ENCODE results near the gene PNPLA2. TPM values are rescaled to one million over a fixed set of nuclear protein-coding genes. Genes with fewer than 3 reads are reported as not detected.

Gene PNPLA2
- total RNA-seq, 1 donor from 2014 or later: 5.3 TPM

DNA sequence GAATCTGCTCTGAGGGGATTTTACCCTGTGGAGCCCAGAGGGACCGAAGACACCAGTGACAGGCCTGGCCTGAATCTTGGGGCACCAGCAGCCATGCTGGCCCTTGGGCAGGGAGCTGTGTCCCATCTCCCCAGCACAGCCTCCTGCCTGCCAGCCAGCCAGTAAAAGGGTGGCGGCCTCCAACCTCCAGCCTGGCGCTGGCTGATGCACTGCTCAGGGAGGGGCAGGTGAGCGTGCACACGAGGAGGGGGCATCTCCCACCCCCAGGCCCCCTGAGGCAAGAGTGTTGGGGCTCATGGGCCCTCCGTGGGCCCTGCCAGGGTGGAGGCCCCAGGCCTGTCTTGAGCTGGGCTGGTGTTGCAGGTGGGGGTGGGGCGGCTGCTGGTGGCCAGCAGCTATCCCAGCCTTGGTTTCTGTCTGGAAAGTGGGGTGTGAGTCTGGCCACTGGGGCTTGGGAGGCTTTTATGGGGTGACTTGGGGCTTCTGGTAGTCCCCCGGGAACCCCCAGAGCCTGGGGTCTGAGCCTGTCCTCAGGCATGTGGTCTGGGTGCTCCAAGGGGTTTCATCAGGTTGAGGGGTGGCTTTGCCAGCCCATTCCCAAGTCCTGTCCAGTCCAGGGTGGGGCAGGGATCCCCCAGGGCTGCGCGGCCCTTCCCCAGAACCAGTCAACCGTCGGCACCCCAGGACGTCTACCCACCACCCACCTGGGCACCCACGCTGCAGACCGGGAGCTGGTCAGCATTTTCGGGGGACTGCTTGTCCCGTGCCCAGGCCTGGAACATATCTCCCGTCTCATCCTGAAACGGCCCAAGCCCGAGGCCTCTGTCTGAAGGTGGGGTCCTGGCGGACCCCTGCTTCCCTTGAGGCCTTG, 41.8 kb downstream of the PNPLA2 start:
- DNase-seq: no peak

DNA sequence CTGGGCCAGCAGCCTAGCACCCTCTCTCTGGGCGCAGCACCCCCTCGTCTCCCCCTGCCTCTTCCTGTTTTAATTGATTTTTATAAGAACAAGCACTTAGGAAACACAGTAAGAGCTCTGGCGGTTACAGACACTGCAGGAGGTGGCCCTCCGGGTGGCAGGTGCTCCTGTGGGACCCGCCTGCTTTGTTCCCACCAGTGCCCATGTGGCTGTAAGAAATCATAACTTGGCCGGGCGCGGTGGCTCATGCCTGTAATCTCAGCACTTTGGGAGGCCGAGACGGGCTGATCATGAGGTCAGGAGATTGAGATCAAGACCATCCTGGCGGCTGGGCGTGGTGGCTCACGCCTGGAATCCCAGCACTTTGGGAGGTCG, 42.4 kb downstream of the PNPLA2 start:
- DNase-seq: no peak

DNA sequence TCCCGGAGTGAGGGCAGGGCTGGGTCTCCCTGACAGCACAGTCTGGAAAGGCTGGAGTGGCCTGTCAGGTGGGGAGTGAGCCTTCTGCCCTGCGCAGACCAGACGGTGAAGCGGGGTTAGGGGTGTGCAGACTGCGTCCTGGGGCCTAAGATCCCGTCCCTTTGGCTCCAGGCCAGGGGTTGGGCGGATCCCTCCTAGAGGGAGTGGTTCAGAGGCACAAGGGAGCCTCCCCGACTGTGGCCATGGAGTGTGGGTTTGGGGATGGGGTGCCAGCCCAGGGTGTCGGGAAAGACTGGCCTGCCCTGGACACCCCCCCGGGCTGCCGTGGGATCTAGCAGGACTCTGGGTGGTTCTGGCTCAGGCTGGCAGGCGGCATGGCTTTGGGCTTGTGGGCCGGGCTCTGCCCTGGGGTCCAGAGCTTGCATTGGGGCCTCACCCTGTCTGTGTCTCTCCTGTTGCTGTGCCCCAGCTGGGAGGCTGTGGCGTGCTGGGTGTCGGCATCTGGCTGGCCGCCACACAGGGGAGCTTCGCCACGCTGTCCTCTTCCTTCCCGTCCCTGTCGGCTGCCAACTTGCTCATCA, 43.5 kb downstream of the PNPLA2 start:
- DNase-seq: no peak

DNA sequence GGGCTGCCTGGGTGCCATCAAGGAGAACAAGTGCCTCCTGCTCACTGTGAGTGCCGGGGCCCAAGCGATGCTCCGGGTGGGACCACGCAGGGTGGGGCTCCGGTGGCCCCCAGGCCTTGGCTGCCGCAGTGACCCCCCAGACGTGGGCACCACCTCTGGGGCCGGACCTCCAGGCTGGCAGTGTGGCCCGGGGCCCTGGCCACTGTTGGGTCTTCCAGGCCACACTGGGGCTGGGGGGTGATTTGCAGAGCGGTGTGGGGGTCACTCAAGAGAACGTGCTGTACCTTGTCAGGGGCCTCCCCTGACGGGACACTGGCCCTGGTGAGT, 43.9 kb downstream of the PNPLA2 start:
- DNase-seq: no peak

DNA sequence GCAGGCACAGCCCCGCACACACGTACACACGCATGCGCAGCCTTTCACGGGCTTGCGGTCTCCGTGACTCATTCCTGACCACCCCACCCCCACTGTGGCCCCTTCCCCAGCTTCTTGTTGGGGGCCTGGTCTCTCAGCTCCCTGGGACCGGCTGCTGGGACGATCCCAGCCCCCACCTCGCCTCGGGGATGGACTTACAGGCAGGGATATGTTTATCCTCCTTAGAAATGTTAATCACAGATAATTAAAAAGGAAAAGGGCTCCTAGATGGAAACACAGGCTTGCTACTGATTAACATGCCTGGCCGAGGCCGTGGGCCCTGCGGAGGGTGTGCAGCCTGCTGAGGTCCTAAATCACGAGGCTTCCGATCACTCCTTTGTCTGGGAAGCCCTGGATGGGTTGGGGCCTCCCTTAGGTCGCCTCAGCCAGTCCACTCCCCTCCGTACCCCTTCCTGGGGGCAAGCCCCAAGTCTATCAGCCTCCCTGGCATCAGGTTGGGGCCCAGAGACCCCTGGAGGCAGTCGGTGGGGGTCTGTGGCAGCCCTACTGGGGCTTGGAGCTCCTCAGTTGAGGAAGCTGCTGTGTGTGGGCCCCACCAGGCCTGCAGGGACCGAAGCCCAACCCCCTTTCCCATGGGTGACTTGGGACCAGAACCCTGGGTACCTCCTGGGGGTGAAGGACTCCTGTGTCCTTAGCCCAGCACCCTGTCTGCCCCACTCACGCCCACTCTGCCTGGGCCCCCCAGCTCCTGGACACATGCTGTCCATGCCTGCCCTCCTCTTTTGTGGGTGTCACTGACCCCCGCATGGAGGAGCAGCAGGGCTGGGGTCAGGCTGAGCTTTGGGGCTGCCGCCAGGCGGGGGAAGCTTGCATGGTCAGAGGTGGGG, 44.6 kb downstream of the PNPLA2 start:
- no peak for DNase-seq

DNA sequence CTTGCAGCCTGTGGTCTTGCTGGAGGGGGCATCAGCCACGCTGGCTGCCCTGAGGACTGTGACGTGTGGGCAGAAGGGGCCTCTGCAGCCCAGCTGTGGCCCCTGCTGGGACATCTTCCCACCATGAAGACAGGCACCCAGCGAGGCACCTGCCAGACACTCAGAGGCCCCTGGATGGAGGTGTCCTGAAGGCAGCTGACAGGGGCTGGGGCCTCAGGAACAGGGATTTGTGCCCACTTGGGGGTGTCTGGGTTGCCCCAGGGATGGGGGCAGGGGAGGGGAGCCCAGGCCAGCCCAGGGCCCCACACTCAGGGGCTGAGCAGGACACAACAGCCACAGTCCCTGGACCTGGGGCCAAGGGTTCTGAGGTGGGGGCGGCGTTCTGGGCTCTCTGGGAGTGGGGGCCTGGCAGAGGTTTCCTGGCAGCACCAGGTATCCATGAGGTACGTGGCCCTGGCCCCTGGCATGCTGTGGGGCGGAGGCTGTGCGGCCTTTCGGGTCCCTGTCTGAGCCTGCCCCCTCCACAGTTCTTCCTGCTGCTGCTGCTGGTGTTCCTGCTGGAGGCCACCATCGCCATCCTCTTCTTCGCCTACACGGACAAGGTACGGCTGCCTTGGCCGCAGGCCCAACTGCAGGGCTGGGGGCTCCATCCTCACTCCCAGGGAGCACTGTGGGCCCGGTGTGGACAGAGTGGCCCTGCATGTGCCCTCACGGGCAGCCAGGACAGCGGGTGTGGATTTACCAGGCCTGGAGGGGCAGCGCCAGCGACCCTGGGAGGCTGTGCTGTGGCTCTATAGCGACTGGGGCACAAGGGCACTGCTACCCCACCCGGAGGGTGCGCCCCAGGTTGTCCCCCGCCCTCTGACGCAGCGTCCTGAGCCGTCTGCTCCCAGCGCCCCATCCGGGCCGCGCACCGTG, 45.5 kb downstream of the PNPLA2 start:
- DNase-seq: no peak

DNA sequence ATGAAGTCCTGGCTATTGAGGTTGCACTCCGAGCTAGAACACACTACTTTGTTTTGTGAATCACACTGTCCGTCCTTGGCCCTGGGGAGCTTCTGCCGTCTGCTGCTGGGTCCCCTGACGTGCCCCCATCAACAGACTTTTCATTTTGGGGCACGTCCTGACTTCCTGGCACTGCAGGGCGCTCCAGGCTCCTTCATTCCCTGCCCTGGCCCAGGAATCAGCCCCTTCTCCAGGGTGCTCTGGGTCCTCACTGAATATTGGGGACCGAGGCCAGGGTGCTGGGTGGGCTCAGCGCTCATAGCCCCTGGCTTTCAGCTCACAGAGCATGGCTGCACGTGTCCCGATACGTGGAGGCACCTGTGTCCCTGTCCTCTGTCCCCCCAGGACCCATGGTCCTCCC, 46.2 kb downstream of the PNPLA2 start:
- no peak for DNase-seq

DNA sequence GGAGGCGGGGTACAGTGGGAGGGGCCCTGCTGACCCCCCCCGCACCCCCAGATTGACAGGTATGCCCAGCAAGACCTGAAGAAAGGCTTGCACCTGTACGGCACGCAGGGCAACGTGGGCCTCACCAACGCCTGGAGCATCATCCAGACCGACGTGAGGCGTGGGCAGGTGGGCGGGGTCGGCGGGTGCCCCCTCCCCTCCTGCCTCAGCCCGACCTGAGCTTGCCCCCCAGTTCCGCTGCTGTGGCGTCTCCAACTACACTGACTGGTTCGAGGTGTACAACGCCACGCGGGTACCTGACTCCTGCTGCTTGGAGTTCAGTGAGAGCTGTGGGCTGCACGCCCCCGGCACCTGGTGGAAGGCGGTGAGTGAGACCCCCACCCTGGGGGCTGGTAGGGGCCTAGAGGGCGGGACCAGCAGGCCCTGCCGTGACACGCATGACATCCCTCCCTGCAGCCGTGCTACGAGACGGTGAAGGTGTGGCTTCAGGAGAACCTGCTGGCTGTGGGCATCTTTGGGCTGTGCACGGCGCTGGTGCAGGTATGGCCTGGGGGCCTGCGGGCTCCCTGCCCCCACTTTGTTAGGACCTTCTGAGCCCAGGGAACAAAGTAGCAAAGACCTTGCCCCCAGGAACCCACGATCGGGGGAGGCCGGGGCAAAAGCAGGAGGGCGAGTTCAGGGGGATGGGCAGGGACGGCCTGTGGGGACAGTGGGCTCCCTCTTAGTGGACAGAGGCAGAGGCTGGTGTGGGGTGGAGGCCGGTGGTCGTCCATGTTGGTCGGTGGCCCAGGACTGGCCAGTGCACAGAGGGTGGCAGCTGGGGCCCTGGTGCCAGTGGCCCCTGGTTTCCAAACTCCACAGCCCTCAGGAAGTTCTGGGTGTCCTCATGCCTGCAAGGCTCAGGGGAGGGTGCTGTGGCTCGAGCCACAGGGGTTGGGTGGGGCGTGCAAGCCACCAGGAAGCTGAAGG, 47.0 kb downstream of the PNPLA2 start:
- DNase-seq: no peak

DNA sequence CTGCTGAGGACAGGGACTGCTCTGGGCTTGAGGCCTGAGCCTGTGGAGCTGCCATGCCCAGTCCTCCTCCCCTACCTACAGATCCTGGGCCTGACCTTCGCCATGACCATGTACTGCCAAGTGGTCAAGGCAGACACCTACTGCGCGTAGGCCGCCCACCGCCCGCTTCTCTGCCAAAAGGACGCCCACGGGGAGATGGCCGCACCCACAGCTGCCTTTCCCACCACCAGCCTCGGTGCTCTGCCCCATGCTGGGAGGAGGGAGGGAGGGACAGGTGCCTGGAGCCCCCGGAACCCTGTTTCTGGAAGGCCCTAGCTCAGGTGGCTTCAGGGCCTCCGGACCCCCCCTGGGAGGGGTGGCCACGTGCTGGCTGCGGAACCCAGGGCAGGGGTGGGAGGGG, 47.8 kb downstream of the PNPLA2 start:
- DNase-seq: no peak

DNA sequence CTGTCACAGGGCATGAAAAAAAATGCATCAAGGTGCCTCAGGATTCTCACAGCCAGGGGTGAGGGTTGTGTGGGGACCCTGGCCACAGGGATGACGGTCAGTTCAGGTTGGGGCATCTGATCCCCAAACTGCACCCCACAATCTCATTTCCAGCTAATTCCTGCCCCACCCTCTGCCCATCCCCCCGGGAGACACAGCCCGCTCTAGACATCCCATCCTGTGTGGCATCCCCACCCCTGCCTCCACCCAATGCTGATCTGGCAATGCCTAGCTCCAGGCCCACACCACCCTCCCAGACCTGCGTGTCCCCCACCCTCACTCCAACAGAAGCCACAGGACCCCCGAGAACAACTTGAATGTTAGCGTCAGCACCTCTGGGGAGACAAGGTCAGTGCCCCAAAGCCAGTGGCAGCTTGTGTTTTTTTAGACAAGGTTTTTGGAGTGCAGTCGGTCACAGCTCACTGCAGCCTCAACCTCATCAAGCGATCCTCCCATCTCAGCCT, 49.2 kb downstream of the PNPLA2 start:
- no peak for DNase-seq

DNA sequence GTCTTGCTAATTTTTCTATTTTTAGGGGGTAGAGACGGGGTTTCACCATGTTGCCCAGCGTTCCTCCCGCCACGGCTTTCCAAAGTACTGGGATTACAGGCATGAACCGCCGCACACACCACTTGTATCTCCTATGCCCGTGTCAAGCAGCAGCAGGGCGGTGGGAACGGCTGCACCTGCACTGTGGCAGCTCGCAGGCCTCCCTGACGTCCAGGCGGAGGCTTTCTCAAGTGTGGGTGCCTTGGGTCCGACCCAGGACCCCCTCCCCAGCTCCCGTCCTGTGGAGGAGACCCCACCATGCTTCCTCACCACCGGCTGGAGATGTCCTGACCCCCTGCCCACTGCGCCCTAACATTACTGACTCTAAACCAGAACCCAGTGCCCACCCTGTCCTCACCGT, 49.7 kb downstream of the PNPLA2 start:
- no peak for DNase-seq

DNA sequence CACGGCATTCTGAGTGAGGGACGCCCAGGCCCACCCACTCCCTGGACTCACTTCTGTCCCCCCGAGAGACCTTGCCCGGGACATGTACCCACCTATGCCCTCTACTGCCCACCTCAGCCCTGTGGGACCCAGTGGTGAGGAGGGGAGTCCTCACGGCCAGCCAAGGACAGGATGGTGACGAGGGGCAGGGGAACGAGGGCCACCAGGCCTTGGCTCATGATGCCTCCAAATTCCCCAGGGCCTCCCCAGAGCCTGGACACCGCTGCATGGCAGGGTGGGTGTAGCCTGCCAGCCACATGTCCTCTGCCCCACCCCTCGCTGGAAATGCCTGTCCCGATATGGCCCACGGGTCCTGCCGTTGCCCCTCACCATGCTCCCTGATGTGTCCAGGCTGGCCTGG, 50.1 kb downstream of the PNPLA2 start:
- DNase-seq: no peak

DNA sequence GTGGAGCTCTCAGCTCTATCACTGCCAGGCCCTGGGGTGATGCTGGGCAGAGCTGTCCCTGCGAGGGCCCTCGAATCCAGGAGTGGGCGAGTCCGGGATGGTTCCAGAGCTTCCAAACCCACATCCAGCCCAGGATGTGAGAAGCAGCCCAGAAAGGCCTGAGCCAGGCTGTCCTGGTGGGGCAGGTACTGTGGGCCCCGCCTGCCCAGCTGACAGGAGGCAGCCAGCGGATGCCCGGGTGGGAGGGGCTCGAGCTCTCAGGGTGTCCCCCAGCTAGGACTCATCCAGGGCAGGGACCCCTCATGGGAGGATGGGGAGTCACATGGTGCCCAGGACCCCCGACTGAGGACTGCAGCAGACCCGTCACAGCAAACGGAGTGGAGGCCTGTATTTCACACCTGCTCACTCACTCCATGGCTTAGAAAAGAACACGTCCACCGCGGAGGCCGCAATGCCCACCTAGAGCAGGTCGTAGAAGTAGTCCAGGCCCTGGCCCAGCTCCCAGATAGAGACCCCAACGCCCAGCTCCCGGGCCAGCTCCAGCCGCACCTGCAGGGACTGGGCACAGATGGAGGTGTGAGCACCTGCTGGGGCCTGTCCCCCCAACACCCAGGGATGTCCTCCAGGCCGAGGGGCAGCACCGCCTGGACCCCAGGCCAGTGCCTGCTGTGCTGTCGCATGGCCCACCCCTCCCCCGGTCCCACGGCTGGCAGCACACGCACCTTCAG, 50.8 kb downstream of the PNPLA2 start:
- DNase-seq: no peak

DNA sequence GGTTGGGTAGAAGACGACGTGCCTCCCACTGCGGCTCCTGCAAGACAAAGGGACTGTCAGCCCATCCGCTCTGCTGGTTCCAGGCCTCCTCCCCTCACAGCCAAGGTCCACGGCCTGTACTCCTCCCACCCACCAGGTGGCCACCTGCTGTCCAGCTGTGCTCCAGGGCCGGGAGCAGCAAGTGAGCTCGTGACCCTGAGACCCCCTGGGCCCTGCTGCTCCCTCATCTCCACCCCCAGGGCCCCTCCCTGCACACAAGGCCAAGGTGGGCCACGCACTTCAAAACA, 51.4 kb downstream of the PNPLA2 start:
- DNase-seq: no peak

DNA sequence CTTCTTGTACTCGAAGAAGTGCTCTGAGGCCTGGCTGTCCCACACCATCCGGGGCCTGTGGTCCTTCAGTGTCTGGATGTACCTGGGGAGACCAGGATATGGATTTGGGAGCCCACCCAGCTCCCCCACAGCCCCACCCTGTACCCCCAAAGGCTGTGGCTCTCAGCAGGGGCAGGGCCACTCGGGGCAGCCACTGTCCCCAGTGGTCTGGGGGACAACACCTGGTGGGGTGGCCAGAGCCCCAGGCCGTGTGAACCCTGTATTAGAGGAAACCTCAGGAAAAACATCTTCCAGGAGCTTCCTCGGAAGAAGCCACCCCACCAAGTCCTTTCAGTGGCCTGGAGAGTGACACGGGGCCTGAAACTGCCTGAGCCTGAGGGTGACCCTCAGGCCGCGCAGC, 51.7 kb downstream of the PNPLA2 start:
- no peak for DNase-seq

DNA sequence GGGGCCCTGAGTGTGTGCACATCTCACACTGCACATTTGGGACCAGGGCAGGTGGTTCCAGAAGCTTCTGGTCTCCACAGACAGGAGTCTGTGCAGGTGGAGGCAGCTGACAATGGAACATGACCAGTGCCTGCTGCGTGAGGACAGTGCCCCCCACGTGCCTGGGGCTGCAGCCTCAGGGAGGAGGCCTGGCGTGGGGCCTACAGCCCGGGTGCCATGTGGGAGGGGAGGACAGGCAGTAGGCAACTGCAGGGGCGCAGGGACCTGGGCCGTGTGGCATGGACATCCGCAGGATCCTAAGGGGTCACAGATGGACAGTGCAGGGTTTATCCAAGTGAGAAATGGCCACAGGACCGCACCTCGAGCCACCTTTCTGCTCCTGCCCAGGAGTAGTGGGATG, 52.8 kb downstream of the PNPLA2 start:
- DNase-seq: no peak

DNA sequence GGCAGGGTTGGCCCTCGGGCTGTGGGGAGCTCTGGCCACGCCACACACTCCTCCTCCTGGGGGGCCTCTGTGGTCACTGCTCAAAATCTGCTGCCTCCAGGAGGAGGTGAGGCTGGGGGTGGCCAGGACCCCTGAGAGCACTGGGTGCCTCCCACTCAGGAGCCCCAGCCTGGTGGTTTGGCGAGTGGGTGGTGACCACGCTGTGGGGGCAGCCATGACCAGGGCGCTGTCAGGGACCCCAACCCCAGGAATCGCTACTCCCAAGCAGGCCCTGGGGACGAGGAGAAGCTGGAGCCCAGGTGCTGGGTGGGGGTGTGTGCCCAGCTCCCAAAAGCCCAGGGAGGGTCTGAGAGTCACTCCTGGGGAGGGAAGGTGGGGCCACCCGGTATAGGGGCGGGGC, 54.1 kb downstream of the PNPLA2 start:
- no peak for DNase-seq

DNA sequence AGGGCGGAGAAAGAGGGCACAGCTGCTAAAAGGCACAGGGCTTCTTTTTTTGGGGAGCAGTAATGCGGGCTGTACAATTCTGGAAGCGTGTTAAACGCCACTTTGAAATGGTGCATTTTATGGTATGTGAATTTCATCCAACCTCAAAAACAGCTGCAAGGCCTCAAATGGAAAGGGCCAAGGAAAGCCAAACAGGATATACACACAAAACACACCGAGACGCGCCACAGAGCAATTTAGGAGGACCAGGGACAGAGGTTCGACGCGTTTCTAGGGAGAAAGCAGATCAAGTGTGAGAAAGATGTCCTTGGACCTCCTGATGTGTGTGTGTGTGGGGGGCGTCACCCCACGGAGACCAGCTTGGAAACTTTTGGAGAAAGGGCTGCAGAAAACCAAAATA, 55.0 kb downstream of the PNPLA2 start:
- no peak for DNase-seq
